CD4-positive, alpha-beta memory T cell (primary cell): ENCODE data around the gene ZNF860. TPM values are rescaled to one million over a fixed set of nuclear protein-coding genes. Genes with fewer than 3 reads are reported as not detected.

Experiments
- CTCF ChIA-PET: fragments of 350-600 bp; sonication (Branson Sonifier 250); formaldehyde crosslinking; loops from one replicate; lab custom pipeline; 2021; ENCODE audit warnings: inconsistent platforms; ENCODE audit not compliant: partially characterized antibody; lab: Charles Lee
- POLR2A ChIA-PET: fragments of 350-600 bp; sonication (Branson Sonifier 250); formaldehyde crosslinking; loops from one replicate; lab custom pipeline; 2021; ENCODE audit not compliant: partially characterized antibody; lab: Charles Lee
- DNase-seq, 5 donors: peaks; one replicate each; pipeline versions ENCODE4 v3.0.0 to v3.0.0-alpha.2; 2020 to 2022; ENCODE audit warnings: mixed read lengths in 1 of 5
- H3K27ac ChIP-seq: one replicate; pipeline ENCODE4 v1.7.0; 2013; ENCODE audit warnings: low read depth, low read length
- H3K27me3 ChIP-seq: 2 replicates; pipeline ENCODE4 v1.7.0; 2013; ENCODE audit warnings: mild to moderate bottlenecking, low read length, moderate library complexity; ENCODE audit not compliant: insufficient read depth
- H3K36me3 ChIP-seq: 2 replicates; pipeline ENCODE4 v1.7.0; 2013; ENCODE audit warnings: mild to moderate bottlenecking, low read length, moderate library complexity; ENCODE audit not compliant: insufficient read depth
- H3K4me1 ChIP-seq: 2 replicates; pipeline ENCODE4 v1.7.0; 2013; ENCODE audit warnings: mild to moderate bottlenecking, low read length, moderate library complexity; ENCODE audit not compliant: insufficient read depth
- H3K4me3 ChIP-seq, 2 donors: one replicate each; pipeline ENCODE4 v1.7.0; 2013; ENCODE audit warnings: low read length in 2 of 2, mild to moderate bottlenecking in 1 of 2
- H3K9me3 ChIP-seq, 2 donors: one replicate each; pipeline ENCODE4 v1.7.0; 2013; ENCODE audit warnings: low read length in 2 of 2, control low read depth in 1 of 2; ENCODE audit not compliant: control insufficient read depth in 1 of 2
- H3K27ac Mint-ChIP-seq, 7 donors: one replicate each; pipeline ENCODE4 v1.8.0; 2020 to 2021; ENCODE audit warnings: mixed read lengths in 7 of 7, mild to moderate bottlenecking in 6 of 7, inconsistent platforms in 3 of 7, moderate library complexity in 3 of 7
- H3K27me3 Mint-ChIP-seq, 2 donors: one replicate each; pipeline ENCODE4 v1.8.0; 2020 to 2021; ENCODE audit warnings: mixed read lengths in 2 of 2
- H3K36me3 Mint-ChIP-seq, 2 donors: one replicate each; pipeline ENCODE4 v1.8.0; 2020 to 2021; ENCODE audit warnings: mixed read lengths in 2 of 2, inconsistent platforms in 1 of 2, mild to moderate bottlenecking in 1 of 2
- H3K4me1 Mint-ChIP-seq, 4 donors: one replicate each; pipeline ENCODE4 v1.8.0; 2020 to 2021; ENCODE audit warnings: mixed read lengths in 4 of 4, mild to moderate bottlenecking in 1 of 4
- H3K4me3 Mint-ChIP-seq, 8 donors: one replicate each; pipeline ENCODE4 v1.8.0; 2020 to 2021; ENCODE audit warnings: mixed read lengths in 8 of 8, mild to moderate bottlenecking in 7 of 8, moderate library complexity in 6 of 8, inconsistent platforms in 3 of 8
- H3K9me3 Mint-ChIP-seq, 8 donors: one replicate each; pipeline ENCODE4 v1.8.0; 2020 to 2021; ENCODE audit warnings: mixed read lengths in 8 of 8, mild to moderate bottlenecking in 5 of 8, inconsistent platforms in 3 of 8, moderate library complexity in 1 of 8
- intact Hi-C: fragments of 100-400 bp; cut with micrococcal nuclease; formaldehyde crosslinking; loops from one replicate; pipeline ENCODE4 v1.15.1; 2023
- polyA plus RNA-seq, 2 donors: library from polyadenylated mRNA; unstranded; fragments of 300-500 nt; fragmentation: Illumina TruSeq; gene quantifications; one replicate each; pipeline ENCODE4 v1.2.3, GENCODE V29; 2021
- total RNA-seq, 2 experiments: library from RNA; stranded (reverse); gene quantifications; one replicate each; pipeline ENCODE4 v1.2.3, GENCODE V29; 2021

Gene ZNF860
- total RNA-seq = not detected
- polyA plus RNA-seq = under 1 TPM in 1 of 2 donors, not detected in 1; 0.07 TPM

GRCh38 chr3:31981206-31982181, at the start of gene ZNF860, which contains the start of gene OSBPL10:
TSS of gene ZNF860 (plus strand) at chr3:31981750. CDS start at chr3:31989080, 7,330 bp downstream.
TSS of gene OSBPL10 (minus strand) at chr3:31981262. CDS start at chr3:31981179, 83 bp downstream.
- H3K36me3 Mint-ChIP-seq = no peaks in the 10 kb centered on the region
- no peak within 1 kb of the TSS for H3K27ac ChIP-seq
- H3K9me3 Mint-ChIP-seq = peaks cover 0 to 3% (median 0%) of the 10 kb centered on the region in 8 donors
- intact Hi-C loops = no loop called here
- H3K4me1 ChIP-seq = peaks cover 7% of the 10 kb centered on the region
- H3K9me3 ChIP-seq = no peaks in the 10 kb centered on the region
- H3K4me3 ChIP-seq = peak within 1 kb of the TSS in 1 of 2 donors; percentile 46
- POLR2A ChIA-PET = interaction anchor here (0.6 kb wide), 1 partner anchor 88 kb away, joined by 3 read pairs; no protein-coding TSS in a partner anchor
- H3K27me3 Mint-ChIP-seq = peaks cover 28 to 38% of the 10 kb centered on the region in 2 donors
- no peaks in the 10 kb centered on the region for H3K36me3 ChIP-seq
- peak within 1 kb of the TSS in 3 of 7 donors; percentile 12 to 44 (median 17) for H3K27ac Mint-ChIP-seq
- peak within 1 kb of the TSS; percentile 81 to 92 (median 85) for H3K4me3 Mint-ChIP-seq
- H3K27me3 ChIP-seq = peaks cover 15% of the 10 kb centered on the region
- CTCF ChIA-PET = no interaction called here
- peak in 3 of 5 donors; percentile 2 to 24 (median 13) for DNase-seq
- H3K4me1 Mint-ChIP-seq = peaks cover 8 to 24% (median 11%) of the 10 kb centered on the region in 4 donors

- Mint-ChIP-seq H3K4me3 (no peak overlapping the region), H3K27ac (no peak overlapping the region)
- POLR2A ChIA-PET = no interaction called here
These were observed 48.6 kb upstream of the ZNF860 start for GRCh38 chr3:31932990-31933389.

GRCh38 chr3:31934018-31934417, 47.5 kb upstream of the ZNF860 start:
- Mint-ChIP-seq H3K27me3 (no peaks in the 10 kb centered on the region), H3K36me3 (no peaks in the 10 kb centered on the region), H3K27ac (no peak overlapping the region), H3K9me3 (no peaks in the 10 kb centered on the region), H3K4me3 (no peak overlapping the region), H3K4me1 (no peaks in the 10 kb centered on the region)
- no peaks in the 10 kb centered on the region for H3K4me1 ChIP-seq
- no peak overlapping the region for H3K4me3 ChIP-seq
- H3K9me3 ChIP-seq = no peaks in the 10 kb centered on the region
- H3K27ac ChIP-seq = no peak overlapping the region
- peak in 1 of 5 donors; percentile 3 for DNase-seq
- CTCF ChIA-PET = no interaction called here
- H3K36me3 ChIP-seq = no peaks in the 10 kb centered on the region
- H3K27me3 ChIP-seq = no peaks in the 10 kb centered on the region
- intact Hi-C loops = no loop called here
- POLR2A ChIA-PET = no interaction called here

More at GRCh38 chr3:31932990-31933389, 48.6 kb upstream of the ZNF860 start:
- Histone ChIP-seq H3K4me1 (no peaks in the 10 kb centered on the region), H3K9me3 (no peaks in the 10 kb centered on the region), H3K27me3 (no peaks in the 10 kb centered on the region), H3K36me3 (no peaks in the 10 kb centered on the region), H3K27ac (no peak overlapping the region), H3K4me3 (no peak overlapping the region)
- DNase-seq = no peak
- Mint-ChIP-seq H3K27me3 (no peaks in the 10 kb centered on the region), H3K4me1 (no peaks in the 10 kb centered on the region), H3K9me3 (no peaks in the 10 kb centered on the region), H3K36me3 (no peaks in the 10 kb centered on the region)
- intact Hi-C loops = no loop called here
- CTCF ChIA-PET = no interaction called here

- no peak for DNase-seq
- ChIA-PET POLR2A (no interaction called here), CTCF (no interaction called here)
- Histone ChIP-seq H3K4me1 (no peaks in the 10 kb centered on the region), H3K27ac (no peak overlapping the region), H3K27me3 (no peaks in the 10 kb centered on the region), H3K4me3 (no peak overlapping the region), H3K36me3 (no peaks in the 10 kb centered on the region), H3K9me3 (no peaks in the 10 kb centered on the region)
- Mint-ChIP-seq H3K4me3 (no peak overlapping the region), H3K9me3 (no peaks in the 10 kb centered on the region), H3K36me3 (no peaks in the 10 kb centered on the region), H3K27me3 (no peaks in the 10 kb centered on the region), H3K4me1 (no peaks in the 10 kb centered on the region), H3K27ac (no peak overlapping the region)
- intact Hi-C loops = no loop called here
These were observed 46.7 kb upstream of the ZNF860 start for GRCh38 chr3:31934866-31935265.

- POLR2A ChIA-PET = no interaction called here
- H3K27me3 ChIP-seq = no peaks in the 10 kb centered on the region
- H3K4me3 Mint-ChIP-seq = no peak overlapping the region
- no peak overlapping the region for H3K27ac ChIP-seq
- no peak overlapping the region for H3K27ac Mint-ChIP-seq
- CTCF ChIA-PET = no interaction called here
- no peaks in the 10 kb centered on the region for H3K9me3 ChIP-seq
- H3K36me3 Mint-ChIP-seq = no peaks in the 10 kb centered on the region
- no peak overlapping the region for H3K4me3 ChIP-seq
- H3K4me1 Mint-ChIP-seq = no peaks in the 10 kb centered on the region
- H3K4me1 ChIP-seq = no peaks in the 10 kb centered on the region
- intact Hi-C loops = no loop called here
- DNase-seq = no peak
- no peaks in the 10 kb centered on the region for H3K36me3 ChIP-seq
- H3K9me3 Mint-ChIP-seq = no peaks in the 10 kb centered on the region
- H3K27me3 Mint-ChIP-seq = no peaks in the 10 kb centered on the region
These were observed 45.0 kb upstream of the ZNF860 start for GRCh38 chr3:31936420-31937060.

- Histone ChIP-seq H3K36me3 (no peaks in the 10 kb centered on the region), H3K4me3 (no peak overlapping the region), H3K4me1 (no peaks in the 10 kb centered on the region), H3K27me3 (no peaks in the 10 kb centered on the region), H3K9me3 (no peaks in the 10 kb centered on the region), H3K27ac (no peak overlapping the region)
- Mint-ChIP-seq H3K27ac (no peak overlapping the region), H3K9me3 (no peaks in the 10 kb centered on the region), H3K4me3 (no peak overlapping the region), H3K36me3 (no peaks in the 10 kb centered on the region), H3K4me1 (no peaks in the 10 kb centered on the region), H3K27me3 (peaks cover 0 to 2% of the 10 kb centered on the region in 2 donors)
- ChIA-PET CTCF (no interaction called here), POLR2A (no interaction called here)
- intact Hi-C loops = no loop called here
- DNase-seq = no peak
These were observed 44.3 kb upstream of the ZNF860 start for GRCh38 chr3:31937225-31937624.

- no peak overlapping the region for H3K4me3 ChIP-seq
- intact Hi-C loops = no loop called here
- no peak for DNase-seq
- H3K27ac ChIP-seq = no peak overlapping the region
- Mint-ChIP-seq H3K27ac (no peak overlapping the region), H3K36me3 (no peaks in the 10 kb centered on the region), H3K27me3 (peaks cover 2 to 23% of the 10 kb centered on the region in 2 donors), H3K4me1 (no peaks in the 10 kb centered on the region), H3K9me3 (peaks cover 0 to 6% (median 0%) of the 10 kb centered on the region in 8 donors), H3K4me3 (no peak overlapping the region)
- H3K27me3 ChIP-seq = no peaks in the 10 kb centered on the region
- no peaks in the 10 kb centered on the region for H3K4me1 ChIP-seq
- H3K9me3 ChIP-seq = no peaks in the 10 kb centered on the region
- POLR2A ChIA-PET = no interaction called here
- H3K36me3 ChIP-seq = no peaks in the 10 kb centered on the region
- CTCF ChIA-PET = no interaction called here
These were observed 39.1 kb upstream of the ZNF860 start for GRCh38 chr3:31942446-31942845.
